GM19328 (cell line): ENCODE measurements around the gene ZSCAN20.

Source experiments
- ATAC-seq: cut with Tn5 transposase; IDR thresholded peaks from one replicate; pipeline ENCODE4 v1.9.1; 2021; ENCODE audit warnings: mild to moderate bottlenecking, moderate library complexity; ENCODE audit not compliant: unreplicated experiment

ZSCAN20 gene

GRCh38 chr1:33527934-33528333 lies 55.5 kb downstream of the ZSCAN20 start:
- no peak for ATAC-seq

- ATAC-seq = no peak
Measured at GRCh38 chr1:33529957-33530356, 57.5 kb downstream of the ZSCAN20 start.

GRCh38 chr1:33532250-33532649 lies 59.8 kb downstream of the ZSCAN20 start:
- ATAC-seq = no peak

GRCh38 chr1:33532936-33533335 lies 60.5 kb downstream of the ZSCAN20 start:
- no peak for ATAC-seq

GRCh38 chr1:33535334-33535733 lies 62.9 kb downstream of the ZSCAN20 start:
- no peak for ATAC-seq

GRCh38 chr1:33537885-33538284 lies 65.4 kb downstream of the ZSCAN20 start:
- ATAC-seq = no peak

- ATAC-seq = no peak
Measured at GRCh38 chr1:33541966-33542365, 69.5 kb downstream of the ZSCAN20 start.
